HFF-Myc (cell line): ENCODE measurements around the gene PALMD.

Experiments used
- DNase-seq: peaks from one replicate; pipeline ENCODE4 v3.0.0-alpha.2; 2011; ENCODE audit warnings: low read depth; ENCODE audit errors: extremely low read depth
- H3K4me3 ChIP-seq: replicated peaks from 2 replicates; pipeline ENCODE4 v1.5.1; 2011; ENCODE audit warnings: low read depth, mild to moderate bottlenecking, control low read depth, low read length
- TF ChIP-seq, protein P1 (sequence below): IDR thresholded peaks from 2 replicates; pipeline ENCODE4 v1.5.1; 2012; ENCODE audit warnings: mild to moderate bottlenecking, low read depth, low read length, control low read depth; ENCODE audit errors: missing control alignments

Gene PALMD

DNA sequence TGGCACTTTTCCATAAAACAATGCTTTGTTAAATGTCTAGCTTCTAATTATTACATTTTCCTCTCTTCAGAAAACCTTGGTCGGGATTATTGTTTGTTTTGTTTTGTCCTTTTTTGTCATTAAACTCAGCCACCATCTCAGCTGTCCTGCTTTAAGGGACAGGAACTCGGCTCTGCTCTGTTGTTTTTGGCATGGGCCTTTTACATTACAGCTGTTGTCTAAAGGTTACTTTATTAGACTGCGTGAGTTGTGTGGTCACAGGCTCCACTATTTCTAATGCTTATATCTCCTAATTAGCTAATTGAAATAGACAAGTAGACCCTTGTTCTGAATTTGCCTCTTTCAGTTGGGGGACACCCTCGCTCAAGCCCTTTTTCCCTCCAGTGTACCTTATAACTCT, 1.6 kb downstream of the PALMD start:
- H3K4me3 ChIP-seq: no peak overlapping the region
- DNase-seq: no peak

DNA sequence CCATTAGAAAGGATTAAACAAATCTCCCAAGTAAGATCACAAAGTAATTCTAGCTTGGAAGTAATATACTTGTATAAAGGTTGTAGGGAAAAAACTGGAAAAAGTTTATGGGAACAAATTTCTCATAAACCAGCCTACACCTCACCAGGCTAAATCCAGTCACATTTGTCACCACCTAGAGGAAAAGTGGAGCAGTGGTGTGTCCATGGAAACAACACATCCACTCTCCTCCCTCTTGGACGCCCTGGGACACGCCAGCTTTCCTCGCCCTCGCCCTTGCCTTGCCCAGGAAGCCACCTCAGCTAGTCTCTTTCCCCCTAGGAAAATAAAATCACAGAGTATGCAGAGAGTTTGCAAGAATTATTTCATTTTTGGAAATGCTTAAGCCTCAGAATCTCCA, 2.2 kb downstream of the PALMD start:
- no peak overlapping the region for H3K4me3 ChIP-seq
- TF ChIP-seq, protein P1, sequence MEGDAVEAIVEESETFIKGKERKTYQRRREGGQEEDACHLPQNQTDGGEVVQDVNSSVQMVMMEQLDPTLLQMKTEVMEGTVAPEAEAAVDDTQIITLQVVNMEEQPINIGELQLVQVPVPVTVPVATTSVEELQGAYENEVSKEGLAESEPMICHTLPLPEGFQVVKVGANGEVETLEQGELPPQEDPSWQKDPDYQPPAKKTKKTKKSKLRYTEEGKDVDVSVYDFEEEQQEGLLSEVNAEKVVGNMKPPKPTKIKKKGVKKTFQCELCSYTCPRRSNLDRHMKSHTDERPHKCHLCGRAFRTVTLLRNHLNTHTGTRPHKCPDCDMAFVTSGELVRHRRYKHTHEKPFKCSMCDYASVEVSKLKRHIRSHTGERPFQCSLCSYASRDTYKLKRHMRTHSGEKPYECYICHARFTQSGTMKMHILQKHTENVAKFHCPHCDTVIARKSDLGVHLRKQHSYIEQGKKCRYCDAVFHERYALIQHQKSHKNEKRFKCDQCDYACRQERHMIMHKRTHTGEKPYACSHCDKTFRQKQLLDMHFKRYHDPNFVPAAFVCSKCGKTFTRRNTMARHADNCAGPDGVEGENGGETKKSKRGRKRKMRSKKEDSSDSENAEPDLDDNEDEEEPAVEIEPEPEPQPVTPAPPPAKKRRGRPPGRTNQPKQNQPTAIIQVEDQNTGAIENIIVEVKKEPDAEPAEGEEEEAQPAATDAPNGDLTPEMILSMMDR: no peak
- no peak for DNase-seq

More for the DNA sequence above, 1.6 kb downstream of the PALMD start:
- TF ChIP-seq, protein P1: no peak

DNA sequence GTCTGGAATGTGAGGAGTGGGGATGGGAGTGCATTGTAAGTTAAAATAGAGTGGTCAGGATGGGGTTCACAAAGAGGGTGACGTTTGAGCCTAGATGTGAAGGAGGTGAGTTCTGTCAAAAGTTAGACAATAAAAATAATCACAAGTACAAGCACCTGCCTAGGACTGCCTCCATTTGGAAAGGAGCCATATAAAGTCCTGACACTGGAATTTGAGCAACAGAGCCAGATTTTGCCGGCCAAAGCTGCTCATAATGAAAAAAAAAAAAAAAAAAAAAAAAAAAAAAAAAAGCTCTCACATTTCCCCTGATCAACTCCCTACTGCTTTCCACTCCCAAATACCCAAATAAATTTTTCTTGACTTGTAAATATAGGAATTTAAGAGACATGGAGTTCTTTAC, 4.1 kb downstream of the PALMD start:
- H3K4me3 ChIP-seq: no peak overlapping the region
- TF ChIP-seq, protein P1: no peak
- DNase-seq: no peak

DNA sequence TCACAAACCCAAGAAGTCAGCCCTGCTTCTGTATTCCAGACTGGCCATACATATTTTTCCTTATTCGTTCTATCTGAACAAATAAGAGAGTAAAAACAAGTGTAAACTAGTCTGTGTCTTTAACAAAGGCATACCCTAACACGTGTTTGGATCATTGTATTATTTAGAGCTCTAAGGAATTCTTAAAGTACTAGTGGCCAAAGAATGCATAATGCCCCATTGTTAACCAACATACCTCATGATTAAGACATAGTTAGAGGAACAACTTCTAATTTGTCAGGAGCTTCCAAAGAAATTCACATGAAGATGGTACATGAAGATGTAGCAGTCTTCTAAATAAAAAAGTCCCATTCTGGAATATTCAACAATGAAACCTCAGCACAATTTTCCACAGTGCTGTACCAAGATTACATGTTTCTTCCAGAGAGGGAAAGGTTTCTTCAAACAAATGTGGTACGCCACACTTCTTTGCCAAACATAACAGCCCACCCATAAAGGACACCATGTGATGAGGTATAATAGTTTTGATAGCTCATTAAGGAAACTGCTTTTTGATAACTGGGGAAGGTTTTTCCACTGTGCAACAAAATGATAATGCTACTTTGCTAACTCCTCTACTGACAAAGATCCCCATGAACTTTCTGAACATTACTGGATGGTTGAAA, 5.0 kb downstream of the PALMD start:
- TF ChIP-seq, protein P1: no peak
- no peak for DNase-seq

DNA sequence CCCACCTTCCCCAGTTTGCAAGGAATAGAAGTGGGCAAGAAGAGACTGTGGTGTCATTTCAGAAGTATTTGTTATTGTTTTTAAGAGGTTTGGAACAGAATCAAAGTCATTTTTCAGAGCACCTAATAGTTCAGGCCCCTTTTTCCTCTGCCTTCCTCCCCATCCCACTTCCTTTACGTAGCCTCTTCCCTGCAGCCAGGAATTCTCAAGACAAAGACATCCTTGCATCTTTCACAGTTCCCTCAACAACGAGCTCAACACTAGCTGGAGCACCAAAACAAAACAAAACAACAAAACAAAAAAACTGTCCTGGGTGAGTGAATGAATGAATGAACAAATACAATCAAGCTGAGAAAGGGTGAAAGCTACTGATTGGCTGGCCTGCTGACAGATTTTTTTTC, 7.0 kb downstream of the PALMD start:
- DNase-seq: no peak
- no peak overlapping the region for H3K4me3 ChIP-seq
- TF ChIP-seq, protein P1: no peak

More for the DNA sequence above, 5.0 kb downstream of the PALMD start:
- H3K4me3 ChIP-seq: no peak overlapping the region

DNA sequence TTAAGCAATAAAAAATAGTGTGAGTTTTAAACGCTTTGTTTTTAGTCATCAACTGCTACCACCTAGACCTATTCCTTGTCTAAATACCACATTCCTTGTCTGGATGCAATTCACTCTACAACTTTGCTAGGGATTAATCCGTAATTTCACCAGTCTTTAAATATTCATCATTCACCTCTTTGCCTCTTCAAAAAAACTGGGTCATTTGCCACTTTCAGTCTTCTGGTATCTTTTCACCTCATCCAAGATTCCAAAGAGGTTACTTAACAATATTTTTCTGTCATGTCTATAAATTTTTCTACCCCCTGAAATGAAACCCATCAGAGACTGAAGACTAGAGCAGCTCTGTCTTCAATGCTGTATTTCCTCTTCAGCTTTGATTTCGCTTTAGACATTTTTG, 9.5 kb downstream of the PALMD start:
- TF ChIP-seq, protein P1: no peak
- DNase-seq: no peak

DNA sequence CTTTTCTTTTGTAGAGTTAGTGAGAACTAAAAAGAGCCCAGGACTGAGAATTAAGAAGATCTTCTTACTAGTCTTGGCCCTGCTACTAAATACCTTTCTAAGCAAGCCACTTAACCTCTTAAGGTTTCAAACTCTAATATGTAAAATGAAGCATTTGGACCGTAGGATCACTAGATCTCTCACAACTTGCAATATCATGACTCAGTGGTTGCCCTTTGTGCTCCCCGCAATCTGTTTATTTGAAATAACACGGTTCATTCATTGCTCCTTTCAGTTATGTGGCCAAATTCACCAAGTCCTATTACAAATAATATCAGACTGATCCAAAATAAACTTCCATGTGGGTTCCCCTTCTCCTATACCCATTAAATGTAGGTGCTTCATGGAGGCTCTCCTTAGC, 10.8 kb downstream of the PALMD start:
- DNase-seq: no peak
- TF ChIP-seq, protein P1: no peak
- no peak overlapping the region for H3K4me3 ChIP-seq

More for the DNA sequence above, 9.5 kb downstream of the PALMD start:
- no peak overlapping the region for H3K4me3 ChIP-seq
